ENCODE data around the gene MOGAT1. TPM values are rescaled to one million over a fixed set of nuclear protein-coding genes. Genes with fewer than 3 reads are reported as not detected.

MOGAT1 gene
- total and polyA plus RNA-seq, 9 of the 15 experiments (the other 6 are each of a cell fraction or from before 2014, with no cell fraction given), result not detected

DNA sequence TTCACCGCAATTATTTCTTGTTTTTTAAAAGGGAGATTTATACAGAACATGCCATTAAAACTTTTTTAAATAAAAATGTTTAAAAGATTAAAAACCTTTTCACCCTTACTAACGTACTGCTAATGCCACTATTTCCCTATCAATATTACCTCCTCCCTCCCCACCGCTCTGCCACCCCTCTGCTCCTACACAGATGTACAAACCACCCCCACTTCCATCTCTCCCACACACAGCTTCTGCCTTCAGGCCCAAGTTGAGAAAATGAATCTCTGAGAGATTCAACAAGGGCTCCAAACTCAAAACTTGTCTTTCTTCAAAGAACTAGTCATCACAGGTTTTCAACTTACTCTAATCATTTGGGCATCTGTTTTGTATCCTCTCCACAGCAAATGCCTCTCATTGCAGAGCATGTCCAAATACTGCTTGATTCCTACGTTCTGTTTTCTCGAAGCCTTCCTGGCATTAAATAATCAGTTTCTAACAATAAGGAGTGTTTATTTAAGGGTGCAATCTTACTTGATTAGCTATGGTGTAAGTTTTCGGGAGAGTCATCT lies 47.6 kb upstream of the MOGAT1 start (continued):
- TF ChIP-seq, protein P1, sequence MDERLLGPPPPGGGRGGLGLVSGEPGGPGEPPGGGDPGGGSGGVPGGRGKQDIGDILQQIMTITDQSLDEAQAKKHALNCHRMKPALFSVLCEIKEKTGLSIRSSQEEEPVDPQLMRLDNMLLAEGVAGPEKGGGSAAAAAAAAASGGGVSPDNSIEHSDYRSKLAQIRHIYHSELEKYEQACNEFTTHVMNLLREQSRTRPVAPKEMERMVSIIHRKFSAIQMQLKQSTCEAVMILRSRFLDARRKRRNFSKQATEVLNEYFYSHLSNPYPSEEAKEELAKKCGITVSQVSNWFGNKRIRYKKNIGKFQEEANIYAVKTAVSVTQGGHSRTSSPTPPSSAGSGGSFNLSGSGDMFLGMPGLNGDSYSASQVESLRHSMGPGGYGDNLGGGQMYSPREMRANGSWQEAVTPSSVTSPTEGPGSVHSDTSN (CRISPR knock-in tag; IDR thresholded peaks at IDR 0.05; ENCODE audit: low read depth), result no peak
- TF ChIP-seq, protein P1 (tag; conservative IDR thresholded peaks at IDR 0.05; ENCODE audit: low read depth), result no peak
- TF ChIP-seq ZNF445 (CRISPR knock-in tag; IDR thresholded peaks at IDR 0.05; ENCODE audit: low read depth), result no peak
- no peak for TF ChIP-seq SETDB1 (IDR thresholded peaks at IDR 0.05; ENCODE audit: low read length)

DNA sequence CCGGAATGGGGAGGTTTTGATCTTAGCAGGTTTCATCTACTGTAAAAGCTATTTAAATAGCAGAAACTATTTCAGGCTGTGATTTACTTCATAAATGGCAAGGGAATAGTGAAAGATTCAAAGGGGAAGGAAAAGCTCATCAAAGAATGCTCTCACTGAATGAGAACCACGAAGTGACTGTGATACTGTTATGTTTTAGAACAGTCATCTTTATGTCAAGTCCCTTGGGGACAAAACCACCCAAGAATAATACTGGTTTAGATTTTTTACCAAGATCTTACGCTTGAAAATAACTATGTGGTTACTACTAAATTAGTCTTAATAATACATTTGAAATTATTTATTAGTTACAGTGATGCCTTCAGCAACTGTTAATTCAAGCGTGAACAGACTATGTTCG lies 43.7 kb upstream of the MOGAT1 start:
- DNase-seq (ENCODE audit: extremely low read depth in 1 of 4, low spot score in 3 of 4) (no peak), FAIRE-seq (no peak), ATAC-seq (no peak)
- no peaks in the 10 kb centered on the region for H3K4me1 ChIP-seq (replicated peaks in 1 of 2; ENCODE audit: control insufficient read depth in 2 of 2, insufficient read depth in 2 of 2, low read length in 2 of 2)
- no peak overlapping the region for H2AFZ ChIP-seq (ENCODE audit: low read depth, low read length)
- CTCF ChIA-PET (ENCODE audit: low intra/inter-chr PET ratio), result no interaction called here
- no peak overlapping the region for H3K4me2 ChIP-seq (ENCODE audit: insufficient read depth, low read length)
- H3K9ac ChIP-seq (ENCODE audit: insufficient read depth in 1 of 2, low read depth in 2 of 2, low read length in 2 of 2), result no peak overlapping the region
- intact Hi-C loops (cut with micrococcal nuclease) (no loop called here), in situ Hi-C loops (cut with MboI) (no loop called here)
- no peaks in the 10 kb centered on the region for H3K27me3 ChIP-seq (ENCODE audit: control insufficient read depth in 2 of 2, insufficient read depth in 2 of 2, low read length in 2 of 2)
- H3K36me3 ChIP-seq (ENCODE audit: control insufficient read depth, insufficient read depth, low read length), result peaks cover 94% of the 10 kb centered on the region
- WGBS (ENCODE audit: insufficient coverage, low coverage, missing lambda C conversion rate), result 83% methylated on average over 5 of the region's 5 CpGs
- no peak overlapping the region for H3K4me3 ChIP-seq
- POLR2A ChIA-PET, result interaction anchor here (1.1 to 1.5 kb wide), 2 partner anchors 10 to 15 kb away, joined by 4 to 5 read pairs; no protein-coding TSS in a partner anchor
- H3K27ac ChIP-seq (ENCODE audit: extremely low read depth, low read depth, low read length), result no peak overlapping the region
- H3K9me1 ChIP-seq (ENCODE audit: control insufficient read depth, insufficient read depth, low read length), result no peaks in the 10 kb centered on the region
- no TSS peak for BruUV-seq (replicated peaks)
- H3K9me3 ChIP-seq (replicated peaks; ENCODE audit: control insufficient read depth, insufficient read depth, low read depth, low read length), result no peaks in the 10 kb centered on the region
- H4K20me1 ChIP-seq (replicated peaks; ENCODE audit: control insufficient read depth, insufficient read depth, low read length), result no peaks in the 10 kb centered on the region
- no peaks in the 10 kb centered on the region for H3K79me2 ChIP-seq (ENCODE audit: control insufficient read depth, insufficient read depth, low read length)
- TF ChIP-seq TCF7L2 (IDR thresholded peaks at IDR 0.05; ENCODE audit: low read depth, low read length) (no peak), SMC3 (conservative IDR thresholded peaks at IDR 0.05; ENCODE audit: insufficient read depth, low read depth, low read length) (no peak), GATAD2B (IDR thresholded peaks at IDR 0.05; ENCODE audit: borderline replicate concordance) (no peak)
- TF ChIP-seq, protein P2, sequence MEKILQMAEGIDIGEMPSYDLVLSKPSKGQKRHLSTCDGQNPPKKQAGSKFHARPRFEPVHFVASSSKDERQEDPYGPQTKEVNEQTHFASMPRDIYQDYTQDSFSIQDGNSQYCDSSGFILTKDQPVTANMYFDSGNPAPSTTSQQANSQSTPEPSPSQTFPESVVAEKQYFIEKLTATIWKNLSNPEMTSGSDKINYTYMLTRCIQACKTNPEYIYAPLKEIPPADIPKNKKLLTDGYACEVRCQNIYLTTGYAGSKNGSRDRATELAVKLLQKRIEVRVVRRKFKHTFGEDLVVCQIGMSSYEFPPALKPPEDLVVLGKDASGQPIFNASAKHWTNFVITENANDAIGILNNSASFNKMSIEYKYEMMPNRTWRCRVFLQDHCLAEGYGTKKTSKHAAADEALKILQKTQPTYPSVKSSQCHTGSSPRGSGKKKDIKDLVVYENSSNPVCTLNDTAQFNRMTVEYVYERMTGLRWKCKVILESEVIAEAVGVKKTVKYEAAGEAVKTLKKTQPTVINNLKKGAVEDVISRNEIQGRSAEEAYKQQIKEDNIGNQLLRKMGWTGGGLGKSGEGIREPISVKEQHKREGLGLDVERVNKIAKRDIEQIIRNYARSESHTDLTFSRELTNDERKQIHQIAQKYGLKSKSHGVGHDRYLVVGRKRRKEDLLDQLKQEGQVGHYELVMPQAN (IDR thresholded peaks at IDR 0.05; ENCODE audit: borderline replicate concordance), result no peak
